Esophagus muscularis mucosa (tissue), 4 donors: ENCODE results near the gene NEXN. TPM values are rescaled to one million over a fixed set of nuclear protein-coding genes. Genes with fewer than 3 reads are reported as not detected.

Experiments used
- DNase-seq: peaks from one replicate; pipeline ENCODE4 v3.0.0-alpha.2; 2017; ENCODE audit errors: extremely low spot score
- H3K27ac ChIP-seq, 4 donors: fragments of 200-600 bp; sonication (generic); replicated peaks in 1 of 4; 1 replicate in 3 of 4; 2 replicates in 1 of 4; pipeline ENCODE4 v1.5.1; 2016 to 2019; ENCODE audit warnings: mild to moderate bottlenecking in 1 of 4
- H3K27me3 ChIP-seq, 4 donors: fragments of 200-600 bp; sonication (generic); one replicate each; pipeline versions ENCODE4 v1.5.1 to v1.6.0; 2016 to 2019
- H3K36me3 ChIP-seq, 4 donors: fragments of 200-600 bp; sonication (generic); one replicate each; pipeline ENCODE4 v1.5.1; 2016 to 2019
- H3K4me1 ChIP-seq, 4 donors: fragments of 200-600 bp; sonication (generic); one replicate each; pipeline ENCODE4 v1.5.1; 2016 to 2019
- H3K4me3 ChIP-seq, 4 donors: fragments of 200-600 bp; sonication (generic); 1 replicate in 2 of 4; 2 replicates in 2 of 4; pipeline ENCODE4 v1.5.1; 2016 to 2019; ENCODE audit warnings: mild to moderate bottlenecking in 4 of 4, moderate library complexity in 1 of 4
- H3K9me3 ChIP-seq, 4 donors: fragments of 200-600 bp; sonication (generic); 1 replicate in 3 of 4; 2 replicates in 1 of 4; pipeline ENCODE4 v1.5.1; 2016 to 2019
- EP300 ChIP-seq: sonication (generic); formaldehyde crosslinking; IDR thresholded peaks from one replicate; pipeline ENCODE4 v1.6.1; 2017; ENCODE audit warnings: antibody characterized with exemption
- POLR2A ChIP-seq: fragments of 450-650 bp; IDR thresholded peaks from one replicate; pipeline ENCODE4 v1.6.1; 2017; ENCODE audit warnings: antibody characterized with exemption, moderate library complexity, mild to moderate bottlenecking, low read depth
- POLR2AphosphoS5 ChIP-seq, 2 donors: sonication (generic); formaldehyde crosslinking; IDR thresholded peaks; one replicate each; pipeline ENCODE4 v1.6.1; 2017; ENCODE audit warnings: antibody characterized with exemption in 2 of 2
- WGBS: methylation state at CpG from one replicate; pipeline ENCODE4 v1.1.5; 2018; 5-methylcytosine and 5-hydroxymethylcytosine counted together
- intact Hi-C: fragments of 100-400 bp; cut with DNase I; formaldehyde crosslinking; loops from one replicate; pipeline ENCODE4 v1.15.1; 2023
- total RNA-seq, 4 donors: library from RNA; depleted of rRNA; stranded (reverse); fragments of >200 nt; gene quantifications; one replicate each; pipeline versions ENCODE4 v1.1.0 to v1.2.1, GENCODE V29; 2016
- TF ChIP-seq, protein P1 (sequence below), 3 experiments: fragments of 200-600 bp in 2 of 3; fragments of 450-650 bp in 1 of 3; sonication (generic) in 2 of 3; IDR thresholded peaks; one replicate each; pipeline ENCODE4 v1.5.1; 2017 to 2019; ENCODE audit warnings: antibody characterized with exemption in 3 of 3, mild to moderate bottlenecking in 2 of 3, moderate library complexity in 1 of 3

The NEXN gene
- total RNA-seq, 4 donors from 2014 or later, result 153 to 272 (median 240) TPM

DNA sequence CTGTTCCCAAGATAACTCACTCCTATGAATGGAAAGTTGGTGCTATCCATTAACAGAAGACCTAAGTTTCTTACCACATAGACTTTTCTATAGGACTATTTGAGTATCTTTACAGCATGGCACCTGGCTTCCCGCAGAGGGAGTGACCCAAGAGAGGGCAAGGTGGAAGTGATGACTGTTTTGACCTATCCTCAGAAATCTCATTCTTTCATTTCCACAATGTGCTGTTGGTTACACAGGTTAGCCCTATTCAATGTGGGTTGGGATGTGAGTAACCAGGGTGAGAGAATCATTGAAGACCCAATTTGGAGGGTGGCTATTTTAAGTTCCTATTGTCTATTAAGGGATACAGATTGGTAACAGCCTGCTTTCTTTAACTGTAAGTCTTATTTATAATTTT lies 38.3 kb upstream of the NEXN start:
- no peak for TF ChIP-seq POLR2A
- no peak for TF ChIP-seq EP300
- no peak for TF ChIP-seq POLR2AphosphoS5 (IDR thresholded peaks at IDR 0.05)
- TF ChIP-seq, protein P1, sequence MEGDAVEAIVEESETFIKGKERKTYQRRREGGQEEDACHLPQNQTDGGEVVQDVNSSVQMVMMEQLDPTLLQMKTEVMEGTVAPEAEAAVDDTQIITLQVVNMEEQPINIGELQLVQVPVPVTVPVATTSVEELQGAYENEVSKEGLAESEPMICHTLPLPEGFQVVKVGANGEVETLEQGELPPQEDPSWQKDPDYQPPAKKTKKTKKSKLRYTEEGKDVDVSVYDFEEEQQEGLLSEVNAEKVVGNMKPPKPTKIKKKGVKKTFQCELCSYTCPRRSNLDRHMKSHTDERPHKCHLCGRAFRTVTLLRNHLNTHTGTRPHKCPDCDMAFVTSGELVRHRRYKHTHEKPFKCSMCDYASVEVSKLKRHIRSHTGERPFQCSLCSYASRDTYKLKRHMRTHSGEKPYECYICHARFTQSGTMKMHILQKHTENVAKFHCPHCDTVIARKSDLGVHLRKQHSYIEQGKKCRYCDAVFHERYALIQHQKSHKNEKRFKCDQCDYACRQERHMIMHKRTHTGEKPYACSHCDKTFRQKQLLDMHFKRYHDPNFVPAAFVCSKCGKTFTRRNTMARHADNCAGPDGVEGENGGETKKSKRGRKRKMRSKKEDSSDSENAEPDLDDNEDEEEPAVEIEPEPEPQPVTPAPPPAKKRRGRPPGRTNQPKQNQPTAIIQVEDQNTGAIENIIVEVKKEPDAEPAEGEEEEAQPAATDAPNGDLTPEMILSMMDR (IDR thresholded peaks at IDR 0.05), result no peak
- DNase-seq, result no peak
- intact Hi-C loops, result no loop called here
- 100% methylated on average over 1 of the region's 1 CpG for WGBS
- Histone ChIP-seq H3K27ac (no peak overlapping the region), H3K9me3 (peaks cover 0 to 5% (median 2%) of the 10 kb centered on the region in 4 donors), H3K4me1 (peaks cover 0 to 9% (median 5%) of the 10 kb centered on the region in 4 donors), H3K27me3 (no peaks in the 10 kb centered on the region), H3K4me3 (no peak overlapping the region), H3K36me3 (peaks cover 0 to 3% (median 0%) of the 10 kb centered on the region in 4 donors)

DNA sequence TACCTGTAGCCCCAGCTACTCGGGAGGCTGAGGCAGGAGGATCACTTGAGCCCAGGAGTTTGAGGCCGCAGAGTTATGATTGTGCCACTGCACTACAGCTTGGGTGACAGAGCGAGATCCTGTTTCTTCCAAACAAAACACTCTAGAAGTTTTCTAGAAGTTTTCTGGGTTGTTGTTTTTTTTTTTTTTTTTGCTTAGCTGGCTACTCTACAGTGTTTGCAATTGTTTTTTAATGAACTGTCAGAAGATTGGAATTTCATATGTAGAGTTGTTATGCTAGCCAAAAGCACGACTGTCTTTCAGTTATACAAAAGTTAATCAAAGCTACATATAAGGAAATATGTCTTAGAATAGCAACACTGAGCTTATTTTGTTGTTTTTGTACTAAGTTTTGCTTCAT lies 30.9 kb upstream of the NEXN start:
- Histone ChIP-seq H3K9me3 (peaks cover 0 to 7% (median 3%) of the 10 kb centered on the region in 4 donors), H3K27ac (no peak overlapping the region)

DNA sequence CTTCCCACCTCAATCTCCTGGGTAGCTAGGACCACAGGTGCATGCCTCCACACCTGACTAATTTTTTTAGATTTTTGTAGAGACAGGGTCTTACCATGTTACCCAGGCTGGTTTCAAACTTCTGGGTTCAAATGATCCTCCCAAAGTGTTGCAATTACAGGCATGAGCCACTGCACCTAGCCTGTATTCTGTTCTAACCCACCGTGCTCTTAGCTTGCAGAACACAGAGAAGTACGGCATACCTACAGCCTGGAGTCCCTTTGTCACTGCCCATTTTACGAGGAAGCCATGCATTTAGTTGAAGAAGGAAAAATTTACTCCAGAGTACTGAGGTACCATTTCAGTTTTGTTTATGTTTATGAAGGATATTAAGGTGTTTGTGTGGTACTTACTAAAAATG lies 29.7 kb upstream of the NEXN start:
- DNase-seq, result no peak
- peaks cover 0 to 7% (median 3%) of the 10 kb centered on the region in 4 donors for H3K9me3 ChIP-seq
- TF ChIP-seq, protein P1 (IDR thresholded peaks at IDR 0.05), result no peak
- TF ChIP-seq EP300 (no peak), POLR2AphosphoS5 (IDR thresholded peaks at IDR 0.05) (no peak), POLR2A (no peak)
- peaks cover 0 to 24% (median 0%) of the 10 kb centered on the region in 4 donors for H3K36me3 ChIP-seq
- intact Hi-C loops, result no loop called here
- WGBS, result 96% methylated on average over 3 of the region's 3 CpGs
- H3K27me3 ChIP-seq, result no peaks in the 10 kb centered on the region
- no peak overlapping the region for H3K4me3 ChIP-seq
- no peak overlapping the region for H3K27ac ChIP-seq
- H3K4me1 ChIP-seq, result peaks cover 3 to 26% (median 17%) of the 10 kb centered on the region in 4 donors

More for the DNA sequence above, 30.9 kb upstream of the NEXN start:
- WGBS, result 74% methylated on average over 4 of the region's 4 CpGs
- Histone ChIP-seq H3K4me3 (no peak overlapping the region), H3K27me3 (no peaks in the 10 kb centered on the region), H3K4me1 (peaks cover 3 to 26% (median 17%) of the 10 kb centered on the region in 4 donors), H3K36me3 (peaks cover 0 to 15% (median 0%) of the 10 kb centered on the region in 4 donors)
- TF ChIP-seq POLR2A (no peak), EP300 (no peak), POLR2AphosphoS5 (IDR thresholded peaks at IDR 0.05) (no peak)
- TF ChIP-seq, protein P1 (IDR thresholded peaks at IDR 0.05), result no peak
- intact Hi-C loops, result no loop called here
- DNase-seq, result no peak

DNA sequence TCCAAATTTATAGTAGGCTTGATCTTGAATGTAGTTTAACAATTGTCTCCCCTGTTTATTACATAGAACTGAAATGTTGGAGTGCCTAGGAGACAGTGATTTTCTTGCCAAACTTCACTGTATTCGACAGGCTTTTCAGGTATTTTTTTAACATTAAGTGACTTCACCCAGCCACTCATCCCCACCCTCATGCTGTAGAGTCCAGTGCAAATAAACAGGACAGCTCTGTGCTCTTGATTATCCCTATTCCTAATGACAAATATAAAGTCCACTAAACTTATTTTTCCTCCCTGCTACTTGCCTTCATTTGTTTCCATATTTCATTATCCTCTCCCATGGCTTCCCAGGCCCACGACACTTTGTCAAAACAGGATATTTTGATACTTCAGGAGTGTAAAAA lies 29.2 kb upstream of the NEXN start:
- no peak overlapping the region for H3K4me3 ChIP-seq
- H3K4me1 ChIP-seq, result peaks cover 3 to 26% (median 17%) of the 10 kb centered on the region in 4 donors
- DNase-seq, result no peak
- WGBS, result 59% methylated on average over 2 of the region's 2 CpGs
- intact Hi-C loops, result no loop called here
- H3K36me3 ChIP-seq, result peaks cover under 1 to 29% (median 3%) of the 10 kb centered on the region in 4 donors
- peaks cover 0 to 7% (median 3%) of the 10 kb centered on the region in 4 donors for H3K9me3 ChIP-seq
- no peaks in the 10 kb centered on the region for H3K27me3 ChIP-seq
- TF ChIP-seq, protein P1 (IDR thresholded peaks at IDR 0.05), result no peak
- TF ChIP-seq POLR2A (no peak), POLR2AphosphoS5 (IDR thresholded peaks at IDR 0.05) (no peak), EP300 (no peak)
- H3K27ac ChIP-seq, result no peak overlapping the region

DNA sequence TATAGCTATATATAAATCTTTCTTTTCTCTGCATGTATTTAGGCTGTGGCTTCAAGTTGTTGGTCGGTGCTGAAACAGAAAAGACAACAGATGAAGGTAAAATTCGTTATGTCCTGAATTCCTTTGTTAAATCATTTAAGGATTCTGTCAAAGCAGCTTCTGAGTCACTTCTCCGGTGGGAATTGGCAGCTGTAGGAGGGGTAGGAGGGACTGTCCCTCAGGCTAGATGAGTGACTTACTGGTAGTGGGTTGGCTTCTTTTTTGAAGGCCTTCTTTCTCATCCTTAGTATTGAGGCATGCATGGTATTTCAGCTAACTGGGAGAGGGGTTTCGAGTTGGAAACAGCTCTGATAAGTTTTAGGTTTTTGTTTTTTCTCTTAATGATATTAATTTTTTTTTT lies 22.1 kb upstream of the NEXN start:
- intact Hi-C loops, result no loop called here
- TF ChIP-seq POLR2A (no peak), POLR2AphosphoS5 (IDR thresholded peaks at IDR 0.05) (no peak), EP300 (no peak)
- TF ChIP-seq, protein P1 (IDR thresholded peaks at IDR 0.05), result no peak
- no peak for DNase-seq
- peaks cover 17 to 63% (median 27%) of the 10 kb centered on the region in 4 donors for H3K36me3 ChIP-seq
- no peaks in the 10 kb centered on the region for H3K4me1 ChIP-seq
- no peak overlapping the region for H3K27ac ChIP-seq
- no peaks in the 10 kb centered on the region for H3K9me3 ChIP-seq
- H3K4me3 ChIP-seq, result no peak overlapping the region
- 86% methylated on average over 4 of the region's 4 CpGs for WGBS
- H3K27me3 ChIP-seq, result no peaks in the 10 kb centered on the region
